Panc1 (cell line): ENCODE results near the gene CBL.

Experiments
- POLR2AphosphoS5 ChIP-seq: IDR thresholded peaks from 2 replicates; pipeline ENCODE4 v1.6.1; 2012; ENCODE audit warnings: mild to moderate bottlenecking, low read depth, low read length, moderate library complexity
- TF ChIP-seq, protein P1 (sequence below), 2 experiments: IDR thresholded peaks; 2 replicates each; pipeline ENCODE4 v1.6.1; 2011 to 2012; ENCODE audit warnings: low read depth in 2 of 2, control low read depth in 1 of 2, low read length in 1 of 2, mild to moderate bottlenecking in 1 of 2, moderate library complexity in 1 of 2; ENCODE audit not compliant: insufficient read depth in 1 of 2
- TF ChIP-seq, protein P2 (sequence below): fragments of 450-650 bp; IDR thresholded peaks from 2 replicates; pipeline ENCODE4 v1.5.1; 2017; ENCODE audit warnings: mild to moderate bottlenecking

DNA sequence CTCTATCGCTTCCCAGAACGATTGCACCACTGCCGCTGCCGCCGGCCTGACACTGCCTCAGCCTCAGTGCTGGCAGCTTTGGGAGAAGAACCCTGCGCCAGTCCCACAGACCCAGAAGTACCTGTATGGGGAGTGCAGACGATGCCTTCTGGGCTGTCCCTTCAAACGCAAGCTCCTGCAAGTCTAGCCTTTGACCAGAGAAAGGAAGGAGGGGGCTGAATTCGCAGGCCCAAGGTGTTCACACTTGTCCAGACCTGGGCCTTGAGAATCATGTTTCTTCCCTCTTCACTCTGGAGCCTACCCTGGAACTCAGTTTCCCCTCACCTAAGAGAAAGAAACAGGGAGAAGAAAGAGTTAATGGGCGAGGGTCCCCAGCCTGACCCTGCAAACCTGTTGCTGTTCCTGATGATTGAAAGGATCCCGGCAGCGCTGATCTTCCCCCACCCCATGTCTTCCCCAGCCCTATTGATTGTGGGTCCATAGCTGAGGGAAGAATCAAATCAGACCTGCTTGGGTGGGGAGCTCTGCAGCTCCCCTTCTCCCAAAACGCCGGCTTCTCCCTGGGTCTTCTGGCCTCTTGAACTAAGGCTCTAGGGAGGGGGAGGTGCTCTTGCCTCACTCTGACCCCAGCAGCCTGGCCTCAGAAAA is 111.6 kb downstream of the CBL start:
- TF ChIP-seq, protein P1, sequence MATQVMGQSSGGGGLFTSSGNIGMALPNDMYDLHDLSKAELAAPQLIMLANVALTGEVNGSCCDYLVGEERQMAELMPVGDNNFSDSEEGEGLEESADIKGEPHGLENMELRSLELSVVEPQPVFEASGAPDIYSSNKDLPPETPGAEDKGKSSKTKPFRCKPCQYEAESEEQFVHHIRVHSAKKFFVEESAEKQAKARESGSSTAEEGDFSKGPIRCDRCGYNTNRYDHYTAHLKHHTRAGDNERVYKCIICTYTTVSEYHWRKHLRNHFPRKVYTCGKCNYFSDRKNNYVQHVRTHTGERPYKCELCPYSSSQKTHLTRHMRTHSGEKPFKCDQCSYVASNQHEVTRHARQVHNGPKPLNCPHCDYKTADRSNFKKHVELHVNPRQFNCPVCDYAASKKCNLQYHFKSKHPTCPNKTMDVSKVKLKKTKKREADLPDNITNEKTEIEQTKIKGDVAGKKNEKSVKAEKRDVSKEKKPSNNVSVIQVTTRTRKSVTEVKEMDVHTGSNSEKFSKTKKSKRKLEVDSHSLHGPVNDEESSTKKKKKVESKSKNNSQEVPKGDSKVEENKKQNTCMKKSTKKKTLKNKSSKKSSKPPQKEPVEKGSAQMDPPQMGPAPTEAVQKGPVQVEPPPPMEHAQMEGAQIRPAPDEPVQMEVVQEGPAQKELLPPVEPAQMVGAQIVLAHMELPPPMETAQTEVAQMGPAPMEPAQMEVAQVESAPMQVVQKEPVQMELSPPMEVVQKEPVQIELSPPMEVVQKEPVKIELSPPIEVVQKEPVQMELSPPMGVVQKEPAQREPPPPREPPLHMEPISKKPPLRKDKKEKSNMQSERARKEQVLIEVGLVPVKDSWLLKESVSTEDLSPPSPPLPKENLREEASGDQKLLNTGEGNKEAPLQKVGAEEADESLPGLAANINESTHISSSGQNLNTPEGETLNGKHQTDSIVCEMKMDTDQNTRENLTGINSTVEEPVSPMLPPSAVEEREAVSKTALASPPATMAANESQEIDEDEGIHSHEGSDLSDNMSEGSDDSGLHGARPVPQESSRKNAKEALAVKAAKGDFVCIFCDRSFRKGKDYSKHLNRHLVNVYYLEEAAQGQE (IDR thresholded peaks at IDR 0.05; ENCODE audit: insufficient read depth in 1 of 2, low read depth in 2 of 2, low read length in 1 of 2), result no peak
- TF ChIP-seq, protein P2, sequence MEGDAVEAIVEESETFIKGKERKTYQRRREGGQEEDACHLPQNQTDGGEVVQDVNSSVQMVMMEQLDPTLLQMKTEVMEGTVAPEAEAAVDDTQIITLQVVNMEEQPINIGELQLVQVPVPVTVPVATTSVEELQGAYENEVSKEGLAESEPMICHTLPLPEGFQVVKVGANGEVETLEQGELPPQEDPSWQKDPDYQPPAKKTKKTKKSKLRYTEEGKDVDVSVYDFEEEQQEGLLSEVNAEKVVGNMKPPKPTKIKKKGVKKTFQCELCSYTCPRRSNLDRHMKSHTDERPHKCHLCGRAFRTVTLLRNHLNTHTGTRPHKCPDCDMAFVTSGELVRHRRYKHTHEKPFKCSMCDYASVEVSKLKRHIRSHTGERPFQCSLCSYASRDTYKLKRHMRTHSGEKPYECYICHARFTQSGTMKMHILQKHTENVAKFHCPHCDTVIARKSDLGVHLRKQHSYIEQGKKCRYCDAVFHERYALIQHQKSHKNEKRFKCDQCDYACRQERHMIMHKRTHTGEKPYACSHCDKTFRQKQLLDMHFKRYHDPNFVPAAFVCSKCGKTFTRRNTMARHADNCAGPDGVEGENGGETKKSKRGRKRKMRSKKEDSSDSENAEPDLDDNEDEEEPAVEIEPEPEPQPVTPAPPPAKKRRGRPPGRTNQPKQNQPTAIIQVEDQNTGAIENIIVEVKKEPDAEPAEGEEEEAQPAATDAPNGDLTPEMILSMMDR, result no peak
- TF ChIP-seq POLR2AphosphoS5, result no peak
